Right forelimb (tissue), 1 donor: ENCODE results near the gene ANXA11.
"Not testable (repeated sequence)": the region's sequence is repeated elsewhere in the genome, so short reads cannot be mapped to it uniquely, and the experiment has no call there.

Experiments
- DNase-seq: peaks from one replicate; pipeline ENCODE4 v3.0.0-alpha.2; 2018

The ANXA11 gene

GRCh38 chr10:80164596-80164995 is 40.7 kb downstream of the ANXA11 start:
- no peak for DNase-seq

GRCh38 chr10:80163741-80164341 is 41.5 kb downstream of the ANXA11 start:
- DNase-seq: no peak

- no peak for DNase-seq
Observed at GRCh38 chr10:80161321-80162083, 43.8 kb downstream of the ANXA11 start.

GRCh38 chr10:80160361-80161320 is 44.7 kb downstream of the ANXA11 start:
- no peak for DNase-seq

GRCh38 chr10:80159166-80159873 is 46.0 kb downstream of the ANXA11 start:
- DNase-seq: no peak

GRCh38 chr10:80158598-80159127 is 46.7 kb downstream of the ANXA11 start:
- peak; percentile 89 for DNase-seq

GRCh38 chr10:80158126-80158525 is 47.2 kb downstream of the ANXA11 start:
- no peak for DNase-seq

- DNase-seq: no peak
Observed at GRCh38 chr10:80157561-80157960, 47.8 kb downstream of the ANXA11 start.

GRCh38 chr10:80156216-80156615 is 49.1 kb downstream of the ANXA11 start:
- DNase-seq: no peak

GRCh38 chr10:80155696-80156215 is 49.6 kb downstream of the ANXA11 start:
- DNase-seq: no peak

- no peak for DNase-seq
Observed at GRCh38 chr10:80154978-80155695, 50.2 kb downstream of the ANXA11 start.

GRCh38 chr10:80154626-80154977 is 50.7 kb downstream of the ANXA11 start:
- no peak for DNase-seq

- no peak for DNase-seq
Observed at GRCh38 chr10:80153460-80153859, 51.9 kb downstream of the ANXA11 start.

GRCh38 chr10:80152820-80153219 is 52.5 kb downstream of the ANXA11 start:
- DNase-seq: no peak

GRCh38 chr10:80150172-80150571 is 55.2 kb downstream of the ANXA11 start:
- DNase-seq: no peak

- no peak for DNase-seq
Observed at GRCh38 chr10:80149123-80149522, 56.2 kb downstream of the ANXA11 start.

- DNase-seq: no peak
Observed at GRCh38 chr10:80148166-80148805, 57.1 kb downstream of the ANXA11 start.

- no peak for DNase-seq
Observed at GRCh38 chr10:80146918-80147317, 58.4 kb downstream of the ANXA11 start.

GRCh38 chr10:80145406-80146308 is 59.7 kb downstream of the ANXA11 start:
- DNase-seq: not testable (repeated sequence)

- DNase-seq: no peak
Observed at GRCh38 chr10:80144696-80145131, 60.6 kb downstream of the ANXA11 start.
